ENCODE data around the gene IDH2.
"Not testable (repeated sequence)": the region's sequence is repeated elsewhere in the genome, so short reads cannot be mapped to it uniquely, and the experiment has no call there.

IDH2 gene

GRCh38 chr15:90101969-90102890, at the start of gene IDH2:
TSS of gene IDH2 (minus strand) at chr15:90102468. CDS start at chr15:90102390, 78 bp downstream.
- DNase-seq (ENCODE audit: low spot score) = peak; percentile 94

- DNase-seq (ENCODE audit: low spot score) = not testable (repeated sequence)
These were observed 48.3 kb upstream of the IDH2 start for GRCh38 chr15:90150551-90150950.

- DNase-seq (ENCODE audit: low spot score) = no peak
These were observed 47.5 kb upstream of the IDH2 start for GRCh38 chr15:90149609-90150340.

- DNase-seq (ENCODE audit: low spot score) = not testable (repeated sequence)
These were observed 44.0 kb upstream of the IDH2 start for GRCh38 chr15:90146198-90146761.

- no peak for DNase-seq (ENCODE audit: low spot score)
These were observed 43.5 kb upstream of the IDH2 start for GRCh38 chr15:90145761-90146160.

DNA sequence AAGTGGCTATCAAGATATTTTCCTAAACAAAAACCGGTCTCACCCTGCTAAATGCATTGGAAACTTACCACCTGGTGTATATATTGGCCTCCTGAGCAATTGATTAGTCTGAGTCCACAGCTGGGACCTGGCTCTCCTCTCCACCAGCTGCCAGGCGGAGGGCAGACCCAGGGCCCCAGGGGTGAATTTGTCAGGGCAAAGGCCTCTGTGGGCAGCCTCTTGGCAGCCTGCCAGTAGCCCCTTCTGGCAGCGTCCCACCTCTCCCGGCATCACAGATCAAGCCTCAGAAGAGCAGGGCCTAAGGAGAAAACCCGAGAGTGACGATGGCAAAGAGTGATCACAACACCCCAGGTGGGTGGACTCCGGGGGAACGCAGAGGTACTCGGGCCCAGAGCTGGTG, 43.0 kb upstream of the IDH2 start:
- no peak for DNase-seq (ENCODE audit: low spot score)

- DNase-seq (ENCODE audit: low spot score) = peak; percentile 90
These were observed 40.9 kb upstream of the IDH2 start for GRCh38 chr15:90143166-90143655.

GRCh38 chr15:90142216-90143165, 40.2 kb upstream of the IDH2 start:
- DNase-seq (ENCODE audit: low spot score) = no peak

GRCh38 chr15:90141646-90142045, 39.4 kb upstream of the IDH2 start:
- no peak for DNase-seq (ENCODE audit: low spot score)

DNA sequence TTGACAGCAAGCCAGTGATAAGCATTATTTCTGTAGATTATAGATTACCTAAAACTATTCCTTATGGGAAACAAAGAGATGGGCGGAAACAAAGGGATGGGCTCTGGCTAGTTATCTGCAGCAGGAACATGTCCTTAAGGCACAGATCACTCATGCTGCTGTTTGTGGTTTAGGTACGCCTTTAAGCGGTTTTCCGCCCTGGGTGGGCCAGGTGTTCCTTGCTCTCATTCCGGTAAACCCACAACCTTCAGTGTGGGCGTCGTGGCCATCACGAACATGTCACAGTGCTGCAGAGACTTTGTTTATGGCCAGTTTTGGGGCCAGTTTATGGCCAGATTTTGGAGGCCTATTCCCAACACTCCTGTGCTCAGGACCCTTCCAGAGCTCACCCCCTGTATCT, 37.3 kb upstream of the IDH2 start:
- DNase-seq (ENCODE audit: low spot score) = not testable (repeated sequence)

DNA sequence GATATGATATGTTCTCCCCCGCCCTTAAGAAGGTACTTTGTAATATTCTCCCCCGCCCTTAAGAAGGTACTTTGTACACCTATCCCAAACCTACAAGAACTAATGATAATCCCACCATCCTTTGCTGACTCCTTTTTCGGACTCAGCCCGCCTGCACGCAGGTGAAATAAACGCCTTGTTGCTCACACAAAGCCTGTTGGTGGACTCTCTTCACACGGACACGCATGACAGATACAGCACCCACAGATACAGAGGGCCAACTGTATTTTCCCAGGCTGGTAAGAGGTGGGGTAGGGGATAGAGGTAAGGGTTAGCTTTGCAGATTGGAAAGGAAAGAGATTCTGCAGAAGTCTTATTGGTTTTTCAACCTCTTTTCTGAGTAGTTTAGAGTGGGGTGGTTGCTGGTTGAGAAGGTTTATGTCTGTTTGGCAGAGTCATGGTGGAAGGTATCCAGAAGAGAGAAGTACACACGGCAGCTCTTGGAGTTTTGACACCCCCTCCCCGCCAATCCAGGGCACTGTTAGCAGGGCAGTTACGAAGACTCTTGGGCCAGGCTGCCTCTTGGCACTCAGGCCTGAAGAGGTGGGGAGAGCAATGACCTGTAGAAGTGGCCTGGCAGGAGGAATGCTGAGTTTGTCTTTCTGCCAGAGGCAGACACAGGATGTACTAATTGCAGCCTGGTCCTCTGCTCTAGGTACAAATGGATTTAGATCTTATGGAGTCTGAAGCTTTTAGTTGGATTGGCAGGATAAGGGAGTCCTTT, 36.0 kb upstream of the IDH2 start:
- no peak for DNase-seq (ENCODE audit: low spot score)

- no peak for DNase-seq (ENCODE audit: low spot score)
These were observed 30.2 kb upstream of the IDH2 start for GRCh38 chr15:90132437-90132836.

- DNase-seq (ENCODE audit: low spot score) = no peak
These were observed 29.6 kb upstream of the IDH2 start for GRCh38 chr15:90131848-90132247.

- DNase-seq (ENCODE audit: low spot score) = no peak
These were observed 28.0 kb upstream of the IDH2 start for GRCh38 chr15:90130291-90130690.

DNA sequence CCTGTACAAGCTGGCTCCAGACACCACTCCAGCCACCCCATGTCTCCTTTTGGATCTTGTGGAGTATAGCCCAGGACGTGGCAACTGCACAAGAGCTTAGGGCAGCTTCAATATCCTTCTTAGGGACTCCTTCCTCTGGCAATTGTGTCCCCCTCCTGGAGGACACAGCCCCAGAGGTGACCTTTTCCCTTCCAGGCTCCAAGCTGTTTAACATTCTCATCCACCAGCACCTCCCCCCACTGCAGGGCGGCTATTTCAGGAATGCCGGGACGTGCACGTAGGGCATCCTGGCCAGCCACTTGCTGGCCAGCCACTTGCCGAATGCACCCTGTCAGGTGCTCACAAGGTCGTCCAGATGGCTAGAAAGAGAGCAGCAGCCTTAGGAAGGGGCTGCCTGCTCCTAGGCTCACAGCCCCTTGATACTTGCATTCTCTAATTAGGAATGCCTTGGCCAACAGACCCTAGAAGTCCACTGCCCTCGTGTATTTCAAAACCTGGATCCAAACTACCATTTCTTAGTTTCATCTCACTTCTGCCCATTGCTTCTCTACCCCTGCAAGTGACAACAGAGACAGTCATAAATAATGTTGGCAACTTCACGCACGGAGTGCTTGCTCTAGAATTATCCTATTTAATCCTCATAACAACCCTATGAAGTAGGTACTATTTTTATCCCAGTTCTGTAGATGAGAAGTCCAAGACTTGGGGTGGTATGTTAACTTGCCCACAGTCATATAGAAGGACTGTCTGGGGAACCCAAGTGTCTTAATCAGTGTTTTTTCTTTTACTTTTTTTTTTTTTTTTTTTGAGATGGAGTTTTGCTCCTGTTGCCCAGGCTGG, 24.5 kb upstream of the IDH2 start:
- peak; percentile 75 for DNase-seq (ENCODE audit: low spot score)

DNA sequence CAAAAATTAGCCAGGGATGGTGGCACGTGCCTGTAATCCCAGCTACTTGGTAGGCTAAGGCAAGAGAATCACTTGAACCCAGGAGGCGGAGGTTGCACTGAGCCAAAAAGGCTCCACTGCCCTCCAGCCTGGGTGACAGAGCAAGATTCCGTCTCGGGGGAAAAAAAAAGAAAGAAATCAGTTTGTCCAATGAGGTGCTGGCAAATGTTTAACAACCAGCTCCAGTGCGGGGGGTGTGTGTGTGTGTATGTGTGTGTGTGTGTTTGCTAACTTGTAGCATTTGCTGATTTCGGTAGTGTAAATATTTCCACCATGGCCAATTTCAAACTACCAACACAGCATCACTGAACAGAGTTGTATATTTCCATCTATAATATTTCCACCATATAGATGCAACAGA, 23.8 kb upstream of the IDH2 start:
- no peak for DNase-seq (ENCODE audit: low spot score)

DNA sequence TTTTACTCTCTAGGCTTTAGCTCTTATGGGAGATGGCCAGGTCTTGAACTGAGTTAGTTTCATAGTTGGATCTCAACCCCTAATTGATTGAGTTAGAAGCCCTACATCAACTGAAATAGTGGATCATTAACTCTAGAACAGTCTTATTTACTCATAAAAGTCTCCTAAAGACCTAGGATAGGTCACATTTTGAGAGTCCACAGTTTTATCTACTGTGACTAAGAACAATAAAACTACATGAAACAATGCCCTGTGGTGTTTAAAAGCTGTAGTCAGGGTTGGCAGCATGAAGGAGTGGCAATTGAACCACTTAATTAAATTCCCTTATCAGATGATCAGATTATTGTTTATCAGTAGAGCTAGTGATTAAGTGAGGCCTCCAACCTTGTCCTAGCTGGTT, 22.2 kb upstream of the IDH2 start:
- DNase-seq (ENCODE audit: low spot score) = no peak

DNA sequence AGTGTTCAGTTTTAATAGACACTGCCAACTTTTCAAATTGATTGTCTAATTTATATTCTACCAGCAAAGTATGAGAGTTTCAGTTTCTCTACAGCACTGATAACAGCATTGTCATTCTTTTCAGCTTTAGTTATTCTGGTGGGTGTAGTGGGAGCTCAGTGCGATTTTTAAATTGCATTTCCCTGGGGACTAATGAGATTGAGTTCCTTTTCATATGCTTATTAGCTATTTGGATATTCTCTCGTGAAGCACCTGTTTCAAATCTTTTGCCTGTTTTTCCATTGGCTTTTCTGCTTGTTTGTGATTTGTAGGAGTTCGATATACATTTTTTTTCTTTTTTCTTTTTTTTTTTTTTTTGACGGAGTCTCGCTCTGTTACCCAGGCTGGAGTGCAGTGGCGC, 18.8 kb upstream of the IDH2 start:
- no peak for DNase-seq (ENCODE audit: low spot score)

GRCh38 chr15:90119367-90119766, 17.1 kb upstream of the IDH2 start:
- no peak for DNase-seq (ENCODE audit: low spot score)

DNA sequence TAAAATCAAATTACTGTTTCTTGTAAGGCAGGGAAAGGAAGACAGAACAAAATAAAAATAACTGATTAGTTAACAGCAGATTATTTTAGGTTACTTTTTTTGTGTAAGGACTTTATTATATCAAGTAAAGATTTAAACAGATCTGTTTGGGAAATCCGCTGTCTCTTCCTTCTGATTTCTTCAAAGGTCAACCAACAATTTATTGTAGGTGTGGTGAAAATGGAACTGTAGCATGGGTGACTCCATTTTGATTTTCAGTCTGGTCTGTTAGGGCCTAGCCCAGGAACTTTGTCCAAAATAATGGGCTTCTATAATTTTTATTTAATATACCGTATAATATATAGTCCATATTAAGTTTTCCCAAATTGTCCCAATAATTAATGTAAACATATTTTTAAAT, 13.5 kb upstream of the IDH2 start:
- no peak for DNase-seq (ENCODE audit: low spot score)
